PC-9 (cell line): ENCODE measurements around the gene FNDC11. TPM values are rescaled to one million over a fixed set of nuclear protein-coding genes. Genes with fewer than 3 reads are reported as not detected.

Experiments
- BruUV-seq: library from RNA; stranded (reverse); fragments of 400-500 nt; replicated peaks from 2 replicates; lab custom pipeline; 2021; lab: Mats Ljungman, UMichigan
- CTCF ChIA-PET: fragments of 300-600 bp; sonication (Branson Sonifier 250); formaldehyde crosslinking; loops from one replicate; lab custom pipeline; 2022; ENCODE audit warnings: antibody characterized with exemption; lab: Charles Lee
- POLR2A ChIA-PET: fragments of 300-600 bp; sonication (Branson Sonifier 250); formaldehyde crosslinking; loops from one replicate; lab custom pipeline; 2022; ENCODE audit warnings: antibody characterized with exemption; ENCODE audit not compliant: unreplicated experiment; lab: Charles Lee
- DNase-seq, 2 experiments: peaks; one replicate each; pipeline versions ENCODE4 v3.0.0 to v3.0.0-alpha.2; 2015 to 2022; ENCODE audit warnings: mixed read lengths in 1 of 2
- H2AFZ ChIP-seq: fragments of 200-600 bp; sonication (generic); 2 replicates; pipeline ENCODE4 v1.8.1; 2017; ENCODE audit warnings: antibody characterized with exemption
- H3F3A ChIP-seq: fragments of 200-600 bp; sonication (generic); 2 replicates; pipeline ENCODE4 v1.8.1; 2017; ENCODE audit warnings: antibody characterized with exemption, mild to moderate bottlenecking, low read depth; ENCODE audit not compliant: insufficient read depth
- H3K27ac ChIP-seq: fragments of 200-600 bp; sonication (generic); 2 replicates; pipeline ENCODE4 v1.6.1; 2016; ENCODE audit warnings: mixed run types
- H3K27me3 ChIP-seq: fragments of 200-600 bp; sonication (generic); 2 replicates; pipeline ENCODE4 v1.6.1; 2016; ENCODE audit warnings: low read depth, mixed run types; ENCODE audit not compliant: insufficient read depth
- H3K36me3 ChIP-seq: fragments of 200-600 bp; sonication (generic); 2 replicates; pipeline ENCODE4 v1.6.1; 2016; ENCODE audit warnings: low read depth, mixed run types
- H3K4me1 ChIP-seq: fragments of 200-600 bp; sonication (generic); replicated peaks from 2 replicates; pipeline ENCODE4 v1.6.1; 2016; ENCODE audit warnings: mixed run types; ENCODE audit not compliant: insufficient read depth
- H3K4me2 ChIP-seq: fragments of 200-600 bp; sonication (generic); 2 replicates; pipeline ENCODE4 v1.6.1; 2017; ENCODE audit warnings: mixed run types
- H3K4me3 ChIP-seq: fragments of 200-600 bp; sonication (generic); 2 replicates; pipeline ENCODE4 v1.6.1; 2016; ENCODE audit warnings: mixed run types
- H3K79me2 ChIP-seq: fragments of 200-600 bp; sonication (generic); 2 replicates; pipeline ENCODE4 v1.6.1; 2017; ENCODE audit warnings: low read depth, mixed run types
- H3K9me2 ChIP-seq: fragments of 200-600 bp; sonication (generic); 2 replicates; pipeline ENCODE4 v1.8.1; 2017; ENCODE audit warnings: mild to moderate bottlenecking; ENCODE audit not compliant: insufficient read depth
- H3K9me3 ChIP-seq: fragments of 200-600 bp; sonication (generic); 2 replicates; pipeline ENCODE4 v1.8.1; 2016; ENCODE audit warnings: low read depth; ENCODE audit not compliant: insufficient read depth
- H4K20me1 ChIP-seq: fragments of 200-600 bp; sonication (generic); 2 replicates; pipeline ENCODE4 v1.8.1; 2017; ENCODE audit not compliant: insufficient read depth
- EZH2 ChIP-seq: fragments of 200-600 bp; sonication (generic); IDR thresholded peaks from 2 replicates; pipeline ENCODE4 v1.8.0; 2017; ENCODE audit warnings: antibody characterized with exemption, low read depth
- intact Hi-C: fragments of 100-400 bp; cut with micrococcal nuclease; formaldehyde crosslinking; loops from one replicate; pipeline ENCODE4 v1.10.0; 2022; ENCODE audit not compliant: unreplicated experiment
- total RNA-seq: library from RNA; stranded (reverse); gene quantifications from 2 replicates; pipeline ENCODE4 v1.2.3, GENCODE V29; 2021
- TF ChIP-seq, protein P1 (sequence below): fragments of 200-600 bp; sonication (generic); conservative IDR thresholded peaks from 2 replicates; pipeline ENCODE4 v1.6.1; 2017; ENCODE audit warnings: mixed run types, antibody characterized with exemption, mild to moderate bottlenecking, moderate library complexity

Gene FNDC11
- total RNA-seq, 1 experiment from 2014 or later: 7.7 TPM

DNA sequence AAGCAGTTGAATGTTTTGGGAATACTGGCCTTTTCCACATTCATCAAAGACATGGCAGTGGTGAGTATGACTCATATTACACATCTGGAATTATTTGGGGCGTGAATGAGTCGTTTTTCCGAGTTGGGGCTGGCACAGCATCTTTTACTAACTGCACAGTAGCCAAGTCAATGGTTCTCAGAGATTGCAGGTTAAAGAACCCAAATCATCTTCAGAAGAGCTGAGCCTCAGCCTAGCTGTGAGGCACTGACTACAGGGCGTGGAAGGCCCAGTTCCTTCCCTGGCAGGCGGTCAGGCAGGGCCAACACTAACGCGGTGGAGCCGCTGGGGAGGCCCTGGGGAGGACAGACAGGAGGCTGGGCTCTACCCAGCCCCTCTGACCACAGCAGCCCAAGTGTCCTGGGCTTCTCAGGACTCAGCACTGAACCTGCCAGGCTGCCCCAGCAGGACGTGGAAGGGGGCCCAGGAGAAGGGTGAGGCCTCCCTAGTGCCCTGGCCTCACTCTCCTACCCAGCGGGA, 40.1 kb downstream of the FNDC11 start:
- no peaks in the 10 kb centered on the region for H3K79me2 ChIP-seq
- no peak overlapping the region for H3K4me2 ChIP-seq
- H3K4me1 ChIP-seq: no peaks in the 10 kb centered on the region
- CTCF ChIA-PET: no interaction called here
- no peak for DNase-seq
- no peak for TF ChIP-seq EZH2
- TF ChIP-seq, protein P1, sequence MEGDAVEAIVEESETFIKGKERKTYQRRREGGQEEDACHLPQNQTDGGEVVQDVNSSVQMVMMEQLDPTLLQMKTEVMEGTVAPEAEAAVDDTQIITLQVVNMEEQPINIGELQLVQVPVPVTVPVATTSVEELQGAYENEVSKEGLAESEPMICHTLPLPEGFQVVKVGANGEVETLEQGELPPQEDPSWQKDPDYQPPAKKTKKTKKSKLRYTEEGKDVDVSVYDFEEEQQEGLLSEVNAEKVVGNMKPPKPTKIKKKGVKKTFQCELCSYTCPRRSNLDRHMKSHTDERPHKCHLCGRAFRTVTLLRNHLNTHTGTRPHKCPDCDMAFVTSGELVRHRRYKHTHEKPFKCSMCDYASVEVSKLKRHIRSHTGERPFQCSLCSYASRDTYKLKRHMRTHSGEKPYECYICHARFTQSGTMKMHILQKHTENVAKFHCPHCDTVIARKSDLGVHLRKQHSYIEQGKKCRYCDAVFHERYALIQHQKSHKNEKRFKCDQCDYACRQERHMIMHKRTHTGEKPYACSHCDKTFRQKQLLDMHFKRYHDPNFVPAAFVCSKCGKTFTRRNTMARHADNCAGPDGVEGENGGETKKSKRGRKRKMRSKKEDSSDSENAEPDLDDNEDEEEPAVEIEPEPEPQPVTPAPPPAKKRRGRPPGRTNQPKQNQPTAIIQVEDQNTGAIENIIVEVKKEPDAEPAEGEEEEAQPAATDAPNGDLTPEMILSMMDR: no peak
- H2AFZ ChIP-seq: no peak overlapping the region
- H3K36me3 ChIP-seq: no peaks in the 10 kb centered on the region
- BruUV-seq: no TSS peak
- POLR2A ChIA-PET: no interaction called here
- no peaks in the 10 kb centered on the region for H3K9me3 ChIP-seq
- H3F3A ChIP-seq: peaks cover 8% of the 10 kb centered on the region; the same call in 1 of the 2 replicates
- intact Hi-C loops: no loop called here
- H3K27me3 ChIP-seq: no peaks in the 10 kb centered on the region
- H4K20me1 ChIP-seq: no peaks in the 10 kb centered on the region; the same call in 1 of the 2 replicates
- no peak overlapping the region for H3K4me3 ChIP-seq
- no peaks in the 10 kb centered on the region for H3K9me2 ChIP-seq
- H3K27ac ChIP-seq: no peak overlapping the region

DNA sequence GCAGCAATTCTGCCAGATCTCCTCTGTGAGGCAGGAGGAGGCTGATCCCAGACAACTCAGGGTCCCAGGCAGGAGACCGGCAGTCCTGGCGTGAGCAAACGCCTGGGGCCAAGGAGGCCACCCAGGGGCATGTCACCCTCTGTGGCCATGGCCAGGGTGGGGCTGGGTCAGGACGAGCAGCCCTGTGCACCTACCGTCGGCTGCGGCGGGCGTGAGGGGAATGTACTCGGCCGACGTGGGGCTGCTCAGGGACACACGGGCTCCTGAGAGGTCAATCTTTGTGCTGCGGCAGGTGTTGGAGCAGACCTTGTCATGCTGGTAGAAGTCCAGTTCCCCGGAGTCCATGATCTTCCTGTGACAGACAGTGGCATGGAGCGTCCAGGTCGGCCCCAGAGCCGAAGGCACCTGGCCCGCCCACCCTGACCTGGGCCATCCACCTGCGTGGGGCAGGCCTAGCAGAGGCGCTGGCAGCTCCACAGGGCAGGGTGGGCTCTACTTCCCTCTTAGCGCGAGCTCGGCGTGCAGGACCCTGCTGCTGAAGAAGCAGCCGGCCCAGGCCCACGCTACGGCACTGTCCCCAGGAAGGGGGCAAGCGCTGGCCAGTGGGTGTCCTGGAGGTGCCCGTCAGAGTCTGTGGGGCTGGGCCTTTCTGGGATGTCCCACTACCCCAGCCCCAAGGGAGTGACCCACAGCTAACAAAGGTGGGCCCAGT, 41.6 kb downstream of the FNDC11 start:
- DNase-seq: no peak
- Histone ChIP-seq H3K4me3 (no peak overlapping the region), H2AFZ (no peak overlapping the region), H4K20me1 (no peaks in the 10 kb centered on the region; the same call in 1 of the 2 replicates), H3K27me3 (no peaks in the 10 kb centered on the region), H3K4me2 (no peak overlapping the region), H3K4me1 (peaks cover 10% of the 10 kb centered on the region; the same call in 1 of the 2 replicates), H3K9me2 (no peaks in the 10 kb centered on the region), H3K36me3 (no peaks in the 10 kb centered on the region), H3K27ac (no peak overlapping the region), H3K9me3 (no peaks in the 10 kb centered on the region), H3F3A (peaks cover 8% of the 10 kb centered on the region; the same call in 1 of the 2 replicates), H3K79me2 (no peaks in the 10 kb centered on the region)
- CTCF ChIA-PET: no interaction called here
- no peak for TF ChIP-seq EZH2
- TF ChIP-seq, protein P1: no peak
- POLR2A ChIA-PET: no interaction called here
- BruUV-seq: no TSS peak
- intact Hi-C loops: no loop called here

DNA sequence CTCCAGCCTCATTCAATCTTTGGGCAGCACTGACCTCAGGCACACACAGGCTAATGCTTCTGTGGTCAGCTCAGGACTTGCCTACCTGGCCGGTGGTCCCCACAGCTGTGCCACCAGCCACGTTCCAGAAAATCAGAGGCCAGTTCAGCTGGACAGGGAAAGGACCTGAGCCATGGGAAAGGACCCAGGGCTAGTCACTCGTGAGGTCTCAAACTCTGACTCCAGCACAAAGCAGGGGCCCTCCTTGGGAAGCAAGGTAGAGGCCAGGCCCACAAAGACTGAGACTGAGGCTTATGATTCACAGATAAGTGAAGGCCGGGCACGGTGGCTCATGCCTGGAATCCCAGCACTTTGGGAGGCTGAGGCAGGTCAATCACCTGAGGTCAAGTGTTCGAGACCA, 42.5 kb downstream of the FNDC11 start:
- Histone ChIP-seq H3K27me3 (no peaks in the 10 kb centered on the region), H2AFZ (no peak overlapping the region), H3K4me1 (peaks cover 14% of the 10 kb centered on the region; the same call in 1 of the 2 replicates), H3K9me2 (no peaks in the 10 kb centered on the region), H3K4me3 (no peak overlapping the region), H4K20me1 (no peaks in the 10 kb centered on the region; the same call in 1 of the 2 replicates), H3K9me3 (no peaks in the 10 kb centered on the region), H3K79me2 (no peaks in the 10 kb centered on the region), H3K36me3 (no peaks in the 10 kb centered on the region), H3F3A (peaks cover 15% of the 10 kb centered on the region; the same call in 1 of the 2 replicates), H3K4me2 (no peak overlapping the region), H3K27ac (no peak overlapping the region)
- CTCF ChIA-PET: interaction anchor here (0.6 kb wide), 1 partner anchor 277 kb away, joined by 6 read pairs; no protein-coding TSS in a partner anchor
- no TSS peak for BruUV-seq
- DNase-seq: no peak
- intact Hi-C loops: no loop called here
- TF ChIP-seq, protein P1: no peak
- POLR2A ChIA-PET: no interaction called here
